Measurements from ENCODE around the gene DENND6B. TPM values are rescaled to one million over a fixed set of nuclear protein-coding genes. Genes with fewer than 3 reads are reported as not detected.

The DENND6B gene
- total and polyA plus RNA-seq, 2 donors (not counting 1 experiment from before 2014, with no cell fraction given): 2.8 to 10.3 TPM

- Mint-ChIP-seq H3K9me3 (ENCODE audit: insufficient read depth) (no peaks in the 10 kb centered on the region), H3K4me3 (peak overlapping the region; percentile 83), H3K4me1 (peaks cover 16% of the 10 kb centered on the region), H3K27ac (peak overlapping the region; percentile 80), H3K27me3 (no peaks in the 10 kb centered on the region)
- Histone ChIP-seq H3K4me3 (ENCODE audit: control extremely low read depth in 1 of 5, extremely low read depth in 1 of 5, insufficient read depth in 1 of 5, low read depth in 2 of 5, low read length in 4 of 5) (no peak overlapping the region), H3K36me3 (replicated peaks in 1 of 2; ENCODE audit: control extremely low read depth in 1 of 2, control insufficient read depth in 1 of 2, extremely low read depth in 1 of 2, insufficient read depth in 2 of 2, low read length in 1 of 2) (no peaks in the 10 kb centered on the region), H3K4me2 (replicated peaks; ENCODE audit: low read depth, low read length, poor library complexity, severe bottlenecking) (peak overlapping the region; percentile 98), H3K4me1 (ENCODE audit: control insufficient read depth in 2 of 2, insufficient read depth in 2 of 2, low read length in 2 of 2) (peaks cover 8 to 13% of the 10 kb centered on the region in 2 donors), H3K27me3 (replicated peaks in 1 of 4; ENCODE audit: control extremely low read depth in 1 of 4, control insufficient read depth in 3 of 4, insufficient read depth in 4 of 4, low read length in 3 of 4) (peaks cover 0 to 6% (median 0%) of the 10 kb centered on the region in 4 experiments), H4K20me1 (ENCODE audit: control insufficient read depth, insufficient read depth, low read length, poor library complexity, severe bottlenecking) (no peaks in the 10 kb centered on the region), H2AFZ (ENCODE audit: insufficient read depth, low read depth, low read length, poor library complexity, severe bottlenecking) (no peak overlapping the region), H3K27ac (ENCODE audit: low read length in 2 of 2) (no peak overlapping the region), H3K9me3 (ENCODE audit: control extremely low read depth in 1 of 3, control insufficient read depth in 2 of 3, insufficient read depth in 1 of 3, low read length in 2 of 3) (no peaks in the 10 kb centered on the region), H3K79me2 (ENCODE audit: control insufficient read depth, insufficient read depth, low read length) (no peaks in the 10 kb centered on the region), H3K9ac (ENCODE audit: low read length) (no peak overlapping the region)
- intact Hi-C loops (cut with micrococcal nuclease): no loop called here
- CTCF ChIA-PET: interaction anchor here (0.6 to 8.1 kb wide), 19 partner anchors 9 to 395 kb away, joined by 3 to 73 read pairs (median 4); partner anchors contain the start of genes HDAC10 and SCO2
- TF ChIP-seq CTCF (IDR thresholded peaks at IDR 0.05) (no peak), EZH2 (IDR thresholded peaks at IDR 0.05; ENCODE audit: borderline replicate concordance, insufficient read depth, low read depth, low read length, poor library complexity, severe bottlenecking) (no peak)
- no peak for ATAC-seq (ENCODE audit: low read depth)
- no peak for DNase-seq
- WGBS (ENCODE audit: insufficient coverage): 96% methylated on average over 13 of the region's 19 CpGs
- POLR2A ChIA-PET: interaction anchor here (0.7 to 2.1 kb wide), 4 partner anchors 11 to 44 kb away, joined by 3 to 12 read pairs (median 6); no protein-coding TSS in a partner anchor
These were observed 1.2 kb downstream of the DENND6B start for GRCh38 chr22:50325444-50326224.

DNA sequence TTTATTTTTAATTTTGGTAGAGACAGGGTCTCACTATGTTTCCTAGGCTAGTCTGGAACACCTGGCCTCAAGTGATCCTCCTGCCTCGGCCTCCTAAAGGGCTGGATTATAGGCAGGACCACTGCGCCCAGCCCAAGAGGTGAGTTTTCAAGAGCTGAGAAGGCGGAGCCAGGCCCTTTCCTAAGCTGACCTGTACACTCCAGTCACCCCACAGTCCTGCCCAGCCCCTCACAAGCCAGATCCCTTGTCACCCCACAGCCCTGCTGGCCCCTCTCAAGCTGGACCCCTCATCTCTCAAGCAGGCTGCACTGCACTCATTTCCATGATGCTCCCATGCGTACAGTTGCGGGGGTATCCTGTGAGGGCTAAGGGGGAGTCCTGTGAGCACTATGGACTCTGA is 2.9 kb downstream of the DENND6B start:
- peaks cover 0 to 6% (median 0%) of the 10 kb centered on the region in 4 experiments for H3K27me3 ChIP-seq (replicated peaks in 1 of 4; ENCODE audit: control extremely low read depth in 1 of 4, control insufficient read depth in 3 of 4, insufficient read depth in 4 of 4, low read length in 3 of 4)
- H3K27ac ChIP-seq (ENCODE audit: low read length in 2 of 2): no peak overlapping the region
- POLR2A ChIA-PET: interaction anchor here (0.6 kb wide), 1 partner anchor 8 kb away, joined by 4 read pairs; no protein-coding TSS in a partner anchor
- H3K4me1 Mint-ChIP-seq: peaks cover 21% of the 10 kb centered on the region
- no peak overlapping the region for H3K4me3 Mint-ChIP-seq
- H3K36me3 ChIP-seq (replicated peaks in 1 of 2; ENCODE audit: control extremely low read depth in 1 of 2, control insufficient read depth in 1 of 2, extremely low read depth in 1 of 2, insufficient read depth in 2 of 2, low read length in 1 of 2): no peaks in the 10 kb centered on the region
- no peaks in the 10 kb centered on the region for H3K9me3 ChIP-seq (ENCODE audit: control extremely low read depth in 1 of 3, control insufficient read depth in 2 of 3, insufficient read depth in 1 of 3, low read length in 2 of 3)
- H2AFZ ChIP-seq (ENCODE audit: insufficient read depth, low read depth, low read length, poor library complexity, severe bottlenecking): no peak overlapping the region
- H3K79me2 ChIP-seq (ENCODE audit: control insufficient read depth, insufficient read depth, low read length): no peaks in the 10 kb centered on the region
- no peaks in the 10 kb centered on the region for H3K9me3 Mint-ChIP-seq (ENCODE audit: insufficient read depth)
- CTCF ChIA-PET: interaction anchor here (0.9 to 6.3 kb wide), 7 partner anchors 9 to 82 kb away, joined by 3 to 67 read pairs (median 7); partner anchors contain the start of gene HDAC10
- intact Hi-C loops (cut with micrococcal nuclease): no loop called here
- no peak for DNase-seq
- no peak overlapping the region for H3K27ac Mint-ChIP-seq
- H3K4me2 ChIP-seq (replicated peaks; ENCODE audit: low read depth, low read length, poor library complexity, severe bottlenecking): no peak overlapping the region
- H3K9ac ChIP-seq (ENCODE audit: low read length): no peak overlapping the region
- WGBS (ENCODE audit: insufficient coverage): 91% methylated on average over 3 of the region's 5 CpGs
- H3K4me3 ChIP-seq (ENCODE audit: control extremely low read depth in 1 of 5, extremely low read depth in 1 of 5, insufficient read depth in 1 of 5, low read depth in 2 of 5, low read length in 4 of 5): no peak overlapping the region
- ATAC-seq (ENCODE audit: low read depth): no peak
- no peaks in the 10 kb centered on the region for H3K27me3 Mint-ChIP-seq
- H3K4me1 ChIP-seq (ENCODE audit: control insufficient read depth in 2 of 2, insufficient read depth in 2 of 2, low read length in 2 of 2): peaks cover 8 to 13% of the 10 kb centered on the region in 2 donors
- H4K20me1 ChIP-seq (ENCODE audit: control insufficient read depth, insufficient read depth, low read length, poor library complexity, severe bottlenecking): no peaks in the 10 kb centered on the region
- no peak for TF ChIP-seq CTCF (IDR thresholded peaks at IDR 0.05)
- no peak for TF ChIP-seq EZH2 (IDR thresholded peaks at IDR 0.05; ENCODE audit: borderline replicate concordance, insufficient read depth, low read depth, low read length, poor library complexity, severe bottlenecking)
